GM12878 (cell line): Measurements from ENCODE around the gene MAN2C1. TPM values are rescaled to one million over a fixed set of nuclear protein-coding genes. Genes with fewer than 3 reads are reported as not detected.

Experiments used
- ASH2L ChIP-seq: fragments of 300-600, 200-600 bp; sonication (generic); IDR thresholded peaks from 2 replicates; pipeline ENCODE4 v1.6.1; 2017; ENCODE audit warnings: low read depth, mild to moderate bottlenecking, borderline replicate concordance
- CBX5 ChIP-seq: sonication (generic); IDR thresholded peaks from 2 replicates; pipeline ENCODE4 v1.6.1; 2016; ENCODE audit warnings: low read depth, moderate library complexity, mild to moderate bottlenecking, inconsistent platforms
- CHD2 ChIP-seq: IDR thresholded peaks from 2 replicates; pipeline ENCODE4 v1.6.1; 2011; ENCODE audit warnings: low read depth, low read length, improper control_type of control experiment, borderline replicate concordance
- EGR1 ChIP-seq, 2 experiments: IDR thresholded peaks; 1 replicate in 1 of 2; 2 replicates in 1 of 2; pipeline ENCODE4 v1.6.1; 2011 to 2012; ENCODE audit warnings: low read depth in 2 of 2, low read length in 2 of 2, borderline replicate concordance in 1 of 2, mild to moderate bottlenecking in 1 of 2, moderate library complexity in 1 of 2
- FOXM1 ChIP-seq: IDR thresholded peaks from 2 replicates; pipeline ENCODE4 v1.6.1; 2012; ENCODE audit warnings: low read depth, mild to moderate bottlenecking, inconsistent platforms, low read length, moderate library complexity
- GATAD2B ChIP-seq: fragments of 450-650 bp; conservative IDR thresholded peaks from 2 replicates; pipeline ENCODE4 v1.6.1; 2017; ENCODE audit warnings: low read depth, mild to moderate bottlenecking, moderate library complexity
- HDAC2 ChIP-seq: fragments of 200-600 bp; sonication (generic); IDR thresholded peaks from 2 replicates; pipeline ENCODE4 v1.6.1; 2017
- KAT2A ChIP-seq: conservative IDR thresholded peaks from 2 replicates; pipeline ENCODE4 v1.6.1; 2011; ENCODE audit warnings: low read depth, low read length; ENCODE audit not compliant: control insufficient read depth
- KLF5 ChIP-seq: fragments of 450-650 bp; IDR thresholded peaks from 2 replicates; pipeline ENCODE4 v1.6.1; 2014; ENCODE audit warnings: mild to moderate bottlenecking; ENCODE audit not compliant: partially characterized antibody
- LARP7 ChIP-seq: fragments of 450-650 bp; IDR thresholded peaks from 2 replicates; pipeline ENCODE4 v1.6.1; 2017; ENCODE audit warnings: mild to moderate bottlenecking
- MXI1 ChIP-seq: fragments of 150-350 bp; IDR thresholded peaks from 2 replicates; pipeline ENCODE4 v1.6.1; 2011; ENCODE audit warnings: low read depth, mild to moderate bottlenecking, inconsistent platforms, low read length, improper control_type of control experiment
- NFXL1 ChIP-seq: fragments of 450-650 bp; IDR thresholded peaks from 2 replicates; pipeline ENCODE4 v1.6.1; 2017; ENCODE audit warnings: antibody characterized with exemption, mild to moderate bottlenecking, borderline replicate concordance
- NFYA ChIP-seq: IDR thresholded peaks from 2 replicates; pipeline ENCODE4 v1.6.1; 2011; ENCODE audit warnings: low read depth, mild to moderate bottlenecking, low read length, improper control_type of control experiment, borderline replicate concordance
- RELA ChIP-seq: fragments of 450-650 bp; IDR thresholded peaks from 2 replicates; pipeline ENCODE4 v1.8.0; 2014; ENCODE audit warnings: borderline replicate concordance; ENCODE audit not compliant: partially characterized antibody
- SMC3 ChIP-seq: IDR thresholded peaks from 2 replicates; pipeline ENCODE4 v1.6.1; 2011; ENCODE audit warnings: low read length, improper control_type of control experiment, borderline replicate concordance
- STAT3 ChIP-seq: IDR thresholded peaks from 2 replicates; pipeline ENCODE4 v1.6.1; 2011; ENCODE audit warnings: low read depth, low read length, improper control_type of control experiment
- ZBED1 ChIP-seq: IDR thresholded peaks from 2 replicates; pipeline ENCODE4 v1.6.1; 2016; ENCODE audit warnings: borderline replicate concordance
- polyA plus RNA-seq, 11 experiments: library from polyadenylated mRNA; depleted of rRNA in 4 of 11; unstranded in 6 of 11; stranded (reverse) in 5 of 11; fragments of >200 nt; fragmentation: Nextera tagmentation in 4 of 11; fragmentation: Illumina TruSeq in 1 of 11; extraction: Ambion mirVana in 4 of 11; extraction: Trizol in 1 of 11; gene quantifications; 1 replicate in 1 of 11; 2 replicates in 10 of 11; pipeline versions ENCODE4 v1.2.1 to v1.2.3, GENCODE V29; 2011 to 2016; ENCODE audit warnings: inconsistent platforms in 2 of 11, missing spikeins in 2 of 11, low read depth in 1 of 11
- total RNA-seq, 4 experiments: library from RNA; depleted of rRNA in 3 of 4; stranded (reverse); fragments of >200 nt in 3 of 4; fragmentation: Illumina TruSeq in 1 of 4; extraction: Trizol in 1 of 4; gene quantifications; 2 replicates each; pipeline versions ENCODE4 v1.2.1 to v1.2.3, GENCODE V29; 2013 to 2021
- TF ChIP-seq, protein P1 (sequence below): fragments of 450-650 bp; IDR thresholded peaks from 2 replicates; pipeline ENCODE4 v1.6.1; 2017; ENCODE audit warnings: mild to moderate bottlenecking, low read depth, inconsistent platforms; ENCODE audit not compliant: poor library complexity, severe bottlenecking
- TF ChIP-seq, protein P2 (sequence below): fragments of 450-650 bp; formaldehyde crosslinking; IDR thresholded peaks from 2 replicates; pipeline ENCODE4 v1.4.0; 2022; ENCODE audit warnings: mild to moderate bottlenecking, moderate library complexity
- TF ChIP-seq, protein P3 (sequence below): IDR thresholded peaks from 2 replicates; pipeline ENCODE4 v1.6.1; 2011; ENCODE audit warnings: low read depth, low read length, improper control_type of control experiment, borderline replicate concordance
- TF ChIP-seq, protein P4 (sequence below): fragments of 450-650 bp; IDR thresholded peaks from 2 replicates; pipeline ENCODE4 v1.6.1; 2018; ENCODE audit warnings: borderline replicate concordance, mild to moderate bottlenecking; ENCODE audit not compliant: partially characterized antibody

The MAN2C1 gene
- total and polyA plus RNA-seq, 10 of the 15 experiments (the other 5 are each of a cell fraction or from before 2014, with no cell fraction given) = 1.4 to 111 (median 42.2) TPM

DNA sequence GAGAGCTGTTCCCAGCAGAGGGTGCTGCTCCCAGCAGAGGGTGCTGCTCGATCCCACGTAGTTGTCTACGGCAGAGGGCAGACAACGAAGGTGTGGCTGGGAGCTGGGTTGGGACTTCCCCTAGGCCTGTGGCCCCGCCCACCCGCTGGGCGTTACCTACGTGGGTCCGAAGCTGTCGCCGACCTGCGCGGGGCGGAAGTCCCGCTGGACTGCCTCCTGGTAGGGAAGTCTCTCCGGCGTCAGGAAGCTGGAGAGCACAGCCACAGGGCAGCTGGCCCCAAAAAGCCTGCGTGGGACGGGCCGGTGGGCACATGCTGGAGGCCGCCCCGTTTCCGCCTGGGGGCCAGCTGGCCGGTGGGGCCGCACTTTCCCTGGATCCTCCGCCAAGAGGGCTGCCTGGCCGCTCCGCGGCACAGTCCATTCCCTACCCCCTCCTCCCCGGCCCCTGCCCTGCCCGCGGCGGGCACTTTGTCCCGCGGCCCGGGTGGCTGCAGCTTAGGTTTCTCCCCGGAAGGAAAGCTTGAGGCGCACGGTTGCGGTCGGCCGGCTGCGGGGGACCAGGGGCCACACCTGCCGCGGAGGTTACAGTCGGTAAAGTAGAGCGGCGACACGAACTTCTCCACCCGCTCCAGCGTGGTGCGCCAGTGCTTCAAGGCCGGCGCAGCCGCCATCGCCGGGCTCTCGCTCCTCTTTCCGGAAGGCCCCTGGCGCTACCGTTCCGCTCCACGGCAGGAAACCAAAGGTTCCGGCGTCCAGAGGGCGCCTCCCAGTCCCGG is at the start of gene MAN2C1 (continued):
- TF ChIP-seq, protein P1, sequence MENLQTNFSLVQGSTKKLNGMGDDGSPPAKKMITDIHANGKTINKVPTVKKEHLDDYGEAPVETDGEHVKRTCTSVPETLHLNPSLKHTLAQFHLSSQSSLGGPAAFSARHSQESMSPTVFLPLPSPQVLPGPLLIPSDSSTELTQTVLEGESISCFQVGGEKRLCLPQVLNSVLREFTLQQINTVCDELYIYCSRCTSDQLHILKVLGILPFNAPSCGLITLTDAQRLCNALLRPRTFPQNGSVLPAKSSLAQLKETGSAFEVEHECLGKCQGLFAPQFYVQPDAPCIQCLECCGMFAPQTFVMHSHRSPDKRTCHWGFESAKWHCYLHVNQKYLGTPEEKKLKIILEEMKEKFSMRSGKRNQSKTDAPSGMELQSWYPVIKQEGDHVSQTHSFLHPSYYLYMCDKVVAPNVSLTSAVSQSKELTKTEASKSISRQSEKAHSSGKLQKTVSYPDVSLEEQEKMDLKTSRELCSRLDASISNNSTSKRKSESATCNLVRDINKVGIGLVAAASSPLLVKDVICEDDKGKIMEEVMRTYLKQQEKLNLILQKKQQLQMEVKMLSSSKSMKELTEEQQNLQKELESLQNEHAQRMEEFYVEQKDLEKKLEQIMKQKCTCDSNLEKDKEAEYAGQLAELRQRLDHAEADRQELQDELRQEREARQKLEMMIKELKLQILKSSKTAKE = no peak
- TF ChIP-seq, protein P2, sequence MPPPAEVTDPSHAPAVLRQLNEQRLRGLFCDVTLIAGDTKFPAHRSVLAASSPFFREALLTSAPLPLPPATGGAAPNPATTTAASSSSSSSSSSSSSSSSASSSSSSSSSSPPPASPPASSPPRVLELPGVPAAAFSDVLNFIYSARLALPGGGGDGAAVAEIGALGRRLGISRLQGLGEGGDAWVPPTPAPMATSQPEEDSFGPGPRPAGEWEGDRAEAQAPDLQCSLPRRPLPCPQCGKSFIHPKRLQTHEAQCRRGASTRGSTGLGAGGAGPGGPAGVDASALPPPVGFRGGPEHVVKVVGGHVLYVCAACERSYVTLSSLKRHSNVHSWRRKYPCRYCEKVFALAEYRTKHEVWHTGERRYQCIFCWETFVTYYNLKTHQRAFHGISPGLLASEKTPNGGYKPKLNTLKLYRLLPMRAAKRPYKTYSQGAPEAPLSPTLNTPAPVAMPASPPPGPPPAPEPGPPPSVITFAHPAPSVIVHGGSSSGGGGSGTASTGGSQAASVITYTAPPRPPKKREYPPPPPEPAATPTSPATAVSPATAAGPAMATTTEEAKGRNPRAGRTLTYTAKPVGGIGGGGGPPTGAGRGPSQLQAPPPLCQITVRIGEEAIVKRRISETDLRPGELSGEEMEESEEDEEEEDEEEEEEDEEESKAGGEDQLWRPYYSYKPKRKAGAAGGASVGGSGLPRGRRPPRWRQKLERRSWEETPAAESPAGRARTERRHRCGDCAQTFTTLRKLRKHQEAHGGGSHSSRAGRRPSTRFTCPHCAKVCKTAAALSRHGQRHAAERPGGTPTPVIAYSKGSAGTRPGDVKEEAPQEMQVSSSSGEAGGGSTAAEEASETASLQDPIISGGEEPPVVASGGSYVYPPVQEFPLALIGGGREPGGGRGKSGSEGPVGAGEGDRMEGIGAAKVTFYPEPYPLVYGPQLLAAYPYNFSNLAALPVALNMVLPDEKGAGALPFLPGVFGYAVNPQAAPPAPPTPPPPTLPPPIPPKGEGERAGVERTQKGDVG (CRISPR knock-in tag) = no peak
- TF ChIP-seq CHD2 = peak; percentile 36
- peak; percentile 82 for TF ChIP-seq KLF5
- peak; percentile 94 for TF ChIP-seq ASH2L
- TF ChIP-seq KAT2A = no peak
- TF ChIP-seq, protein P3, sequence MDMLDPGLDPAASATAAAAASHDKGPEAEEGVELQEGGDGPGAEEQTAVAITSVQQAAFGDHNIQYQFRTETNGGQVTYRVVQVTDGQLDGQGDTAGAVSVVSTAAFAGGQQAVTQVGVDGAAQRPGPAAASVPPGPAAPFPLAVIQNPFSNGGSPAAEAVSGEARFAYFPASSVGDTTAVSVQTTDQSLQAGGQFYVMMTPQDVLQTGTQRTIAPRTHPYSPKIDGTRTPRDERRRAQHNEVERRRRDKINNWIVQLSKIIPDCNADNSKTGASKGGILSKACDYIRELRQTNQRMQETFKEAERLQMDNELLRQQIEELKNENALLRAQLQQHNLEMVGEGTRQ = no peak; the same call in 1 of the 2 replicates
- TF ChIP-seq, protein P4, sequence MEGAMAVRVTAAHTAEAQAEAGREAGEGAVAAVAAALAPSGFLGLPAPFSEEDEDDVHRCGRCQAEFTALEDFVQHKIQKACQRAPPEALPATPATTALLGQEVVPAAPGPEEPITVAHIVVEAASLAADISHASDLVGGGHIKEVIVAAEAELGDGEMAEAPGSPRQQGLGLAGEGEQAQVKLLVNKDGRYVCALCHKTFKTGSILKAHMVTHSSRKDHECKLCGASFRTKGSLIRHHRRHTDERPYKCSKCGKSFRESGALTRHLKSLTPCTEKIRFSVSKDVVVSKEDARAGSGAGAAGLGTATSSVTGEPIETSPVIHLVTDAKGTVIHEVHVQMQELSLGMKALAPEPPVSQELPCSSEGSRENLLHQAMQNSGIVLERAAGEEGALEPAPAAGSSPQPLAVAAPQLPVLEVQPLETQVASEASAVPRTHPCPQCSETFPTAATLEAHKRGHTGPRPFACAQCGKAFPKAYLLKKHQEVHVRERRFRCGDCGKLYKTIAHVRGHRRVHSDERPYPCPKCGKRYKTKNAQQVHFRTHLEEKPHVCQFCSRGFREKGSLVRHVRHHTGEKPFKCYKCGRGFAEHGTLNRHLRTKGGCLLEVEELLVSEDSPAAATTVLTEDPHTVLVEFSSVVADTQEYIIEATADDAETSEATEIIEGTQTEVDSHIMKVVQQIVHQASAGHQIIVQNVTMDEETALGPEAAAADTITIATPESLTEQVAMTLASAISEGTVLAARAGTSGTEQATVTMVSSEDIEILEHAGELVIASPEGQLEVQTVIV = peak; percentile 13
- peak; percentile 95; the same call in 1 of the 2 replicates for TF ChIP-seq CBX5
- TF ChIP-seq GATAD2B = peak; percentile 95
- peak; percentile 92 for TF ChIP-seq LARP7
- peak; percentile 78 for TF ChIP-seq RELA
- no peak for TF ChIP-seq HDAC2
- peak; percentile 75 for TF ChIP-seq SMC3
- no peak for TF ChIP-seq NFXL1
- no peak for TF ChIP-seq STAT3
- peak; percentile 50 for TF ChIP-seq FOXM1
- TF ChIP-seq ZBED1 = peak; percentile 58; the same call in 1 of the 2 replicates
- TF ChIP-seq NFYA = no peak
- peak; percentile 33 to 40; a peak in 2 of 3 replicates for TF ChIP-seq EGR1 (IDR thresholded peaks at IDR 0.05; ENCODE audit: borderline replicate concordance in 1 of 2, low read depth in 2 of 2, low read length in 2 of 2)
- peak; percentile 86; the same call in 1 of the 2 replicates for TF ChIP-seq MXI1
